ENCODE results near the gene TJP2.

- no peak for TF ChIP-seq CTCF (IDR thresholded peaks at IDR 0.05; ENCODE audit: low read depth, low read length)
- TF ChIP-seq EZH2phosphoT487 (IDR thresholded peaks at IDR 0.05; ENCODE audit: low read depth) = no peak
Observed at GRCh38 chr9:69186841-69187611, 12.9 kb downstream of the TJP2 start.
